Right lobe of liver (tissue), 6 donors: Measurements from ENCODE around the gene PPEF1. TPM values are rescaled to one million over a fixed set of nuclear protein-coding genes. Genes with fewer than 3 reads are reported as not detected.

ENCODE experiments used
- ATAC-seq, 4 donors: fragments of 200-7000 bp; cut with Tn5 transposase; one replicate each; pipeline ENCODE4 v1.9.1; 2020; ENCODE audit warnings: mild to moderate bottlenecking in 4 of 4, moderate library complexity in 4 of 4
- DNase-seq, 3 donors: peaks; one replicate each; pipeline ENCODE4 v3.0.0-alpha.2; 2020
- H3K27ac ChIP-seq, 3 donors: fragments of 200-600 bp; one replicate each; pipeline ENCODE4 v1.8.0; 2022
- H3K27me3 ChIP-seq, 2 donors: fragments of 200-600 bp; one replicate each; pipeline ENCODE4 v1.8.0; 2022
- H3K36me3 ChIP-seq, 4 donors: fragments of 200-600 bp; sonication (generic) in 1 of 4; one replicate each; pipeline versions ENCODE4 v1.5.1 to v1.8.0; 2017 to 2022; ENCODE audit warnings: control low read depth in 1 of 4
- H3K4me1 ChIP-seq, 4 donors: fragments of 200-600 bp; sonication (generic) in 1 of 4; one replicate each; pipeline versions ENCODE4 v1.5.1 to v1.8.0; 2017 to 2022; ENCODE audit warnings: control low read depth in 1 of 4
- H3K4me3 ChIP-seq, 3 donors: fragments of 200-600 bp; one replicate each; pipeline ENCODE4 v1.8.0; 2022
- H3K9me3 ChIP-seq, 4 donors: fragments of 200-600 bp; sonication (generic) in 1 of 4; one replicate each; pipeline versions ENCODE4 v1.5.1 to v1.8.0; 2017 to 2022; ENCODE audit warnings: control low read depth in 1 of 4
- CTCF ChIP-seq, 4 donors: fragments of 200-600 bp in 3 of 4; fragments of 450-650 bp in 1 of 4; IDR thresholded peaks; one replicate each; pipeline versions ENCODE4 v1.5.1 to v1.8.0; 2016 to 2022; ENCODE audit warnings: antibody characterized with exemption in 4 of 4, mild to moderate bottlenecking in 2 of 4
- POLR2A ChIP-seq: fragments of 450-650 bp; IDR thresholded peaks from one replicate; pipeline ENCODE4 v1.6.1; 2017; ENCODE audit warnings: antibody characterized with exemption, mild to moderate bottlenecking
- WGBS: methylation state at CpG from one replicate; pipeline ENCODE4 v1.1.6; 2018; ENCODE audit warnings: low coverage, low lambda C conversion rate; ENCODE audit not compliant: insufficient coverage; ENCODE audit errors: missing lambda C conversion rate; 5-methylcytosine and 5-hydroxymethylcytosine counted together
- intact Hi-C, 2 donors: fragments of 100-400 bp; cut with DNase I; formaldehyde crosslinking; loops; one replicate each; pipeline versions ENCODE4 v1.11.2 to v1.14.1; 2022
- total RNA-seq, 6 experiments: library from RNA; depleted of rRNA in 2 of 6; stranded (reverse); fragments of >200 nt in 2 of 6; fragmentation: NEBNext Ultra II Directional in 3 of 6; extraction: Animal tissue kit (Norgen Biotek cat#: 25700) in 3 of 6; gene quantifications; one replicate each; pipeline versions ENCODE4 v1.1.0 to v1.2.4, GENCODE V29; 2016 to 2023
- donor health status: DM: no; HTN: yes; CAD: no.
- donor health status: DM: no; HTN: no; CAD: no.
- donor health status: DM: no; HTN: no; CAD: no.
- donor health status: DM: no; HTN: yes; CAD: no.
- donor health status: DM: no; HTN: yes; CAD: no.

Gene PPEF1
- total RNA-seq, 6 experiments from 2014 or later: not detected

DNA sequence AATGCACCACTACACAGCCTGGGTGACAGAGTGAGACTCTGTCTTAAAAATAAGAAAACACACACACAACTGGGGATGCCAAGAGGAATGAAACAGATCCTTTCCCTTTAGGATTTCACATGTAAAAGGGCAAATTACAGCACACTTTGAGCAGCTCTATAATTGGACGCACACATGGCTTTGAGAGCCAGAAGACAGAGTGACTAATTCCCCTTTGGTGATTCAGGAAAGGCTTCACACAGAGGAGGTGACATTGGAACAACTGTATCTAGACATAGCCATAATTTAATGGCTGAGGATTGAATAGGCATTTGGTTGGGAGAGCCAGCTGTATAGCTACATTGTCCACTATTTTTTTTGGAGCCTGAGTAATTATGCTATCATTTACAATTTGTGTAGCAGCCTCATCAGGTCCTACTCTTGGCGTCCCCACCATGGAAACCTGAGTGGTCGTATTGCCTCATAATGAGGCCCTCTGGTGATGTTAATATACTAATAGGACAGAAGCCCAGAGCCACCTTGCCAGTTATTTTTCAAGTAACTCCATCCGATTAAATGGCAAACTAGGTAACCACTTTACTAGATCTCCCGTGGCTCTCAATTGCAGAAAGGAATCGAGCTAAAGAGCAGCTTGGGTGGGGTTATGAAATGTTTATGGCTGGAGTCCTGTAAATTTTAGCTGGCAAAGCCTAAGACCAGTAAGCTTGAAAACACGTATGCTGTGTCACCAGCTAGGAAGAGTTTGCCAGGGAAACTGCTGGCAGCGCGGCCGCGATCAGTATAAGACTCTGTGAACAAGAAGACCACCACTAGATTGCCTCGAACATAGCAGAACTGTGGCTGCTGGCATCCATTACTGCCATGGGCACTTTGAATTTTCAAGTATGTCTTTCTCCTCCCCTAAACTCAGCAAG is 8.5 kb upstream of the PPEF1 start:
- Histone ChIP-seq H3K4me1 (no peaks in the 10 kb centered on the region), H3K27me3 (peaks cover 0 to 5% of the 10 kb centered on the region in 2 donors), H3K9me3 (no peaks in the 10 kb centered on the region), H3K27ac (no peak overlapping the region), H3K36me3 (no peaks in the 10 kb centered on the region), H3K4me3 (no peak overlapping the region)
- WGBS: 63% methylated on average over 12 of the region's 12 CpGs
- DNase-seq: no peak
- TF ChIP-seq CTCF (IDR thresholded peaks at IDR 0.05): no peak
- TF ChIP-seq POLR2A: no peak
- no peak for ATAC-seq
- intact Hi-C loops: no loop called here

- no peak for TF ChIP-seq CTCF (IDR thresholded peaks at IDR 0.05)
- no peak for TF ChIP-seq POLR2A
- intact Hi-C loops: no loop called here
- Histone ChIP-seq H3K27me3 (peaks cover 0 to 5% of the 10 kb centered on the region in 2 donors), H3K27ac (no peak overlapping the region), H3K4me1 (no peaks in the 10 kb centered on the region), H3K36me3 (no peaks in the 10 kb centered on the region), H3K9me3 (no peaks in the 10 kb centered on the region), H3K4me3 (no peak overlapping the region)
- DNase-seq (peak; percentile 75 to 79 (median 77)), ATAC-seq (peak; percentile 67 to 84 (median 74))
- WGBS: 33% methylated on average over 3 of the region's 5 CpGs
These were observed 5.7 kb upstream of the PPEF1 start for GRCh38 chrX:18701621-18702361.

GRCh38 chrX:18702362-18703195 is 4.9 kb upstream of the PPEF1 start:
- no peak for ATAC-seq

More at GRCh38 chrX:18702362-18703195, 4.9 kb upstream of the PPEF1 start:
- Histone ChIP-seq H3K27me3 (peaks cover 0 to 5% of the 10 kb centered on the region in 2 donors), H3K27ac (no peak overlapping the region), H3K4me3 (no peak overlapping the region), H3K36me3 (no peaks in the 10 kb centered on the region), H3K9me3 (no peaks in the 10 kb centered on the region), H3K4me1 (no peaks in the 10 kb centered on the region)
- no peak for DNase-seq
- intact Hi-C loops: no loop called here
- 47% methylated on average over 12 of the region's 12 CpGs for WGBS
- TF ChIP-seq POLR2A (no peak), CTCF (IDR thresholded peaks at IDR 0.05) (no peak)
